Activated naive CD4-positive, alpha-beta T cell treated with anti-CD3 and anti-CD28 coated beads for 36 hours (primary cell): Measurements from ENCODE around the gene SCUBE1. TPM values are rescaled to one million over a fixed set of nuclear protein-coding genes. Genes with fewer than 3 reads are reported as not detected.

Source experiments
- CTCF ChIA-PET: fragments of 350-600 bp; sonication (Branson Sonifier 250); formaldehyde crosslinking; loops from one replicate; lab custom pipeline; 2021; ENCODE audit warnings: antibody characterized with exemption; lab: Charles Lee
- DNase-seq: peaks from one replicate; pipeline ENCODE4 v3.0.0-alpha.2; 2020
- H3K27ac Mint-ChIP-seq: one replicate; pipeline ENCODE4 v1.8.0; 2021; ENCODE audit warnings: mild to moderate bottlenecking, mixed read lengths
- H3K27me3 Mint-ChIP-seq: one replicate; pipeline ENCODE4 v1.8.0; 2021; ENCODE audit warnings: low read depth, mixed read lengths
- H3K36me3 Mint-ChIP-seq: one replicate; pipeline ENCODE4 v1.8.0; 2021; ENCODE audit warnings: low read depth, mixed read lengths
- H3K4me1 Mint-ChIP-seq: one replicate; pipeline ENCODE4 v1.8.0; 2021; ENCODE audit warnings: low read depth, mixed read lengths
- H3K4me3 Mint-ChIP-seq: one replicate; pipeline ENCODE4 v1.8.0; 2021; ENCODE audit warnings: mild to moderate bottlenecking, moderate library complexity, mixed read lengths
- H3K9me3 Mint-ChIP-seq: one replicate; pipeline ENCODE4 v1.8.0; 2021; ENCODE audit warnings: mixed read lengths
- intact Hi-C: fragments of 100-400 bp; cut with micrococcal nuclease; formaldehyde crosslinking; loops from one replicate; pipeline ENCODE4 v1.15.1; 2023
- total RNA-seq, 2 experiments: library from RNA; stranded (reverse); gene quantifications; one replicate each; pipeline ENCODE4 v1.2.3, GENCODE V29; 2021

The SCUBE1 gene
- total RNA-seq, 2 experiments from 2014 or later, result not detected

DNA sequence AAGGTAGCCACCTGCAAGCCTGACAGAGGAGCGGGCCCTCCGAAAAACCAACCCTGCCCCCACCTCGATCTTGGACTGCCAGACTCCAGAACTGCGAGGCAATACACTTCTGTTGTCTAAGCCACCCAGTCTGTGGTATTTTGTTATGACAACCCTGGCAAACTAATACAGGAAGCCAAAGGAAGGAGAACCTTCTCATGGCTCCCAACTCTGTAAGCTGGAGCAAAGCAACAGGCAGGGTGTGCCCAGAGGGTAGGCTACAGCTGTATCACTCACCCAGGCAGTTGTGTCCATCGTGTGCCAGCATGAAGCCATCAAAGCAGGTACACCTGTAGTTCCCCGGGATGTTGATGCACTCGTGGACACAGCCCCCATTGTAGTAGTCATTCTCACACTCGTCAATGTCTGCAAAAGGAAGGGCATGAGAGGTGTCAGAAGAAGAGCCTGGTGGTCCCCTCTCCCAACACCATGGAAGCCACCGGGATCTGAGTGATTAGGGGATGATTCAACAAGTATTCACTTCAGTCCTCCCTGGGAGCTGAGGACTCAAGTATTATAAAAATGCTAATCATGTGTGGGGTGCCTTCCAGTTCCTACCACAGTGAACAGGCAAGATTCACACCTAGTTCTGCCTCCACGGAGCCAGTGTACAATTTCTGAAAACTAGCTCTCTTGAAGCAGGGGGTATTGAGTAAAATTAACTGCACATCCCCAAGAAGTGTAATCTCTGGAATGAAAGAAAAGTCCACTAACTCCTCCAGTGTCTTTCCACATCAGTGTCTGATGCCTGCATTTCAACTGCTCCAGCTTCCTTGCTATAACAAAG lies 23.3 kb downstream of the SCUBE1 start:
- Mint-ChIP-seq H3K27me3 (no peaks in the 10 kb centered on the region), H3K27ac (no peak overlapping the region), H3K4me3 (no peak overlapping the region), H3K9me3 (no peaks in the 10 kb centered on the region), H3K36me3 (no peaks in the 10 kb centered on the region), H3K4me1 (no peaks in the 10 kb centered on the region)
- DNase-seq, result no peak
- CTCF ChIA-PET, result no interaction called here
- intact Hi-C loops, result no loop called here

DNA sequence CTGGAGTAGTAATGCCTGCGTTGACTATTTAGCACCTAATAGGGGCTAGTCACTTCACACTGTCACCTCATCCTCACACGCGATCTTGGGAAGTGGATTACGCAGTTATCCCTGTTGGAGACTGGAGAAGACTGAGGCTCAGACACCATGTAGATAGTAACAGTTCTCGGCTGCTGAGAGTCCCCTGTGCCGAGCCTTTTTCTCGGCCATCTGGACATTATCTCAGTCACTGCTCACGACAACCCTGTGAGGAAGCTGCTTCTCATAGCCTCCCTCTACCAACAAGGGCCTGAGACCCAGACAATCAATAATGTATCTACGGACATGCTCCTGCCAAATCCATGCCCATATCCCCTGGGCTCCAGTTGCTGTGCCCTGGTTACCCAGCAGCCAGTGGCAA lies 25.9 kb downstream of the SCUBE1 start:
- Mint-ChIP-seq H3K9me3 (no peaks in the 10 kb centered on the region), H3K27ac (no peak overlapping the region), H3K4me1 (no peaks in the 10 kb centered on the region), H3K27me3 (no peaks in the 10 kb centered on the region), H3K36me3 (no peaks in the 10 kb centered on the region), H3K4me3 (no peak overlapping the region)
- CTCF ChIA-PET, result no interaction called here
- DNase-seq, result no peak
- intact Hi-C loops, result no loop called here

DNA sequence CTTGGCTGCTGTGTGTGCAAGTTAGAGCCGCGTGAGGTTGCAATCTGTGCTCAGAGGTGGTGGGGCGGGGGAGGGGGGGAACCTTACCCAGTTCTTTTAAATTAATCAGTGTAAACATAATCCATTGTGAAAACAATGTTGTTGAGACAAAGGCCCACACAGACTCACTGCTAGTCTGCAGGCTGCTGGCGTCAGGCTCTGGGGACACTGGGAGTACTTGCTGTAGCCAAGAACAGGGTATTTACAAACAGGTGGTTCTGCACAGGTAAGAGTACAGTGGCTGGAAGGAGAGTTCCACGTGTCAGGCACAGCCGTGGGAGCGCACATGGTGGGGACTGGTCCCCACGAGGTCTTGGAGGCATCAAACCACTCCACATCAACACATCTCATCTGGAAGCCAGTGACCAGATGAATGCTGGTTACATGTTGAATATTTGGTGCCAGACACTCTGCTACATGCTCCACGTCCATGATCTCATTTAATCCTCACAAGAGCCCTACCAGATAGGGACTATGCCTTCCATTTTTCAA lies 27.4 kb downstream of the SCUBE1 start:
- H3K9me3 Mint-ChIP-seq, result no peaks in the 10 kb centered on the region
- CTCF ChIA-PET, result no interaction called here
- no peaks in the 10 kb centered on the region for H3K27me3 Mint-ChIP-seq
- H3K36me3 Mint-ChIP-seq, result no peaks in the 10 kb centered on the region
- H3K4me1 Mint-ChIP-seq, result no peaks in the 10 kb centered on the region
- no peak overlapping the region for H3K4me3 Mint-ChIP-seq
- no peak for DNase-seq
- intact Hi-C loops, result no loop called here
- H3K27ac Mint-ChIP-seq, result no peak overlapping the region

DNA sequence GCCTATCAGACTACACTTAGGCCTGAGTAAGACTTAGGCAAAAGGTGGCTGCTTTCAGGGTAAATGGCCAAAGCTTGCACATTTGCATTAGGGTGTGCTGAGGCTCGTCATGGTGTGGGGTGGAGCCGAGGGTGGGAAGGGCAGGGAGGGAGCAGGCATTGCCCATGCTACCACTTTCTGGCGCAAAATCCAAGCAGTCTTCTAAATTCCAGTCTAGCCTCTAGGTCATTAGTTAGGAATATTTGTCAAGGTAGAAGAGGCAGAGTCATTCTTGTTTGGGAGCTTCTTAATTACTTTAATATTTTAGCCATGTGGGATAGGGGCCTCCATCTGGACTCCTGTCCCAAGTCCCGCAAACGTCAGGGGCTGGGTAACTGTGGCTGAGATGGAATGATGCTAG lies 28.6 kb downstream of the SCUBE1 start:
- Mint-ChIP-seq H3K27me3 (no peaks in the 10 kb centered on the region), H3K27ac (no peak overlapping the region), H3K36me3 (no peaks in the 10 kb centered on the region), H3K4me1 (no peaks in the 10 kb centered on the region), H3K4me3 (no peak overlapping the region), H3K9me3 (no peaks in the 10 kb centered on the region)
- CTCF ChIA-PET, result no interaction called here
- intact Hi-C loops, result no loop called here
- no peak for DNase-seq

DNA sequence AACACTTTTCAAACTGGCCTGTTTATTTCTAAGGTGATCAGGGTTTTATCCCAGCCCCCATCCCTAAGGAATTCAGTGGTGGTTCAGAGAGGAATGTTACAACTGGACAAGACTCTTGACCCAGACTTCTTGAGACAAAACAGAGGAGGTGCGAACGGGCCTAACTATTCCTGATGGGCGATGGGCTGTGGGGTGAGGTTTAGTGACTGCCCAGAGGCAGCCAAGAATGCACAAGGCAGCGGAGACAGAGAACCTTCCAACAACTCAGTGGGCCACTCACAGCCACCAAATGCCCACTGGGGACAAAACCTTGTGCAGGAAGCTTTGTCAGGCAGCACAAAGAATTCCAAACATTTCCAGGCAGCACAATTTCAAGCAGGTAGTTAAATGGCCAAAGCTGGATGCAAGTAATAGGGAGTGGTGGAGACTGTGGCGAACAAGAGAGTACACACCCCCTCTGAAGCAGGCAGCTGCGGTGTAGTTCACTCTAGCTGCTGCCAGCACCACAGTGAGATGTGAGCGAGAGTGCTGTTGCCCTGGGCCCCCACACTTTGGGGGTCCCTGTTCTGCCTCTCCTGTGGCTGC lies 29.2 kb downstream of the SCUBE1 start:
- intact Hi-C loops, result no loop called here
- Mint-ChIP-seq H3K27ac (no peak overlapping the region), H3K27me3 (no peaks in the 10 kb centered on the region), H3K4me3 (no peak overlapping the region), H3K36me3 (no peaks in the 10 kb centered on the region), H3K9me3 (no peaks in the 10 kb centered on the region), H3K4me1 (no peaks in the 10 kb centered on the region)
- DNase-seq, result no peak
- CTCF ChIA-PET, result no interaction called here

DNA sequence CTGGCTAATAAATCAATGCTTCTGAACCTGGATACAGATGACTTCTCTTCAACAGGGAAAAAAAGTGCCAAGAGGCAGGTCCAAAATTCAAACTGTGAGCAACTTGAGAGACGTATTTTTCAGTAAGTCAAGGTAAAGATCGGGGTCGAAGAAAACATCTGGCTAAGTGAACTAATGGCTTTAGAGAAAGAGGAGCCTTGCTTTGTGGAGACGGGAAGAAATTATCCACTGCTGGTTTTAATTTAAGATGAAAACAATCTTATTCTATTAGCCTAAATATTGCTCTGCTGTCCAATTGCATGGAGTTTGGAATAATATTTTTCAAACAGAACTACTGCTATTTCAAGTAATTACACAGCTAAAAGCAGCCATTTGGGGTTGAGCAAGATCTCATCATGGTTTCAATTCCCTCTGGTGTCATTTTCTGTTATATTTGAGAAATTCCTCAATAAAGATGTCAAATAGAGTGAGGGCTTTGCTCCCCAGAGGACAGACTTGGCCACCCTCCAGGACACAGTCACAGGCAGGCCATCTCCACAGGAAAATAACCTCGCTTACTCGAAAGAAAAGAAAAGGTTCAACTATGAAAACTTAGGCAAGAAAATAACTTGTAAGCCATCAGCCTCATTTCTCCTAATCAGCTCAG lies 29.8 kb downstream of the SCUBE1 start:
- intact Hi-C loops, result no loop called here
- no peaks in the 10 kb centered on the region for H3K36me3 Mint-ChIP-seq
- no peak overlapping the region for H3K4me3 Mint-ChIP-seq
- H3K9me3 Mint-ChIP-seq, result no peaks in the 10 kb centered on the region
- no peaks in the 10 kb centered on the region for H3K4me1 Mint-ChIP-seq
- H3K27ac Mint-ChIP-seq, result no peak overlapping the region
- H3K27me3 Mint-ChIP-seq, result no peaks in the 10 kb centered on the region
- DNase-seq, result no peak
- CTCF ChIA-PET, result interaction anchor here (0.7 kb wide), 1 partner anchor 40 kb away, joined by 3 read pairs; no protein-coding TSS in a partner anchor

DNA sequence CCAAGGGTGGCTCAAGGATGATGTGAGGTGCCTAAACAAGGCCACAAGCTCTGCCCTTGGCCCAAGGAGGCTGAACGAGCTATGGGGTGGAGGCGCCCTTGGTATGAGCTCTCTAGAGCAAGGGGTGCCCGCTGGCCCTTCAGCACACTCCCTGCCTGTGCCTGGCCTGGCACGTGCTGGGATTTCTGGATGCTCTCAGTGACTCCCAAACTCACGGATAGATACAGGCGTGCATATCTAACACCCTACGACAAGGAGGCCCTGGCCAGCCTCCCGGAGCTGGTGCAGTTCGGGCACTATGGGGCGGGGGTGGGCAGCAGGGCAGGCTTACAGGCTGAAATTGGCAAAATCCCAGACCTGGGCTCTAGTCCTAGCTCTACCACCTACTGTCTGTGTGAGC lies 30.6 kb downstream of the SCUBE1 start:
- CTCF ChIA-PET, result interaction anchor here (0.7 to 1.2 kb wide), 2 partner anchors 34 to 39 kb away, joined by 3 read pairs; no protein-coding TSS in a partner anchor
- H3K9me3 Mint-ChIP-seq, result no peaks in the 10 kb centered on the region
- no peak overlapping the region for H3K4me3 Mint-ChIP-seq

DNA sequence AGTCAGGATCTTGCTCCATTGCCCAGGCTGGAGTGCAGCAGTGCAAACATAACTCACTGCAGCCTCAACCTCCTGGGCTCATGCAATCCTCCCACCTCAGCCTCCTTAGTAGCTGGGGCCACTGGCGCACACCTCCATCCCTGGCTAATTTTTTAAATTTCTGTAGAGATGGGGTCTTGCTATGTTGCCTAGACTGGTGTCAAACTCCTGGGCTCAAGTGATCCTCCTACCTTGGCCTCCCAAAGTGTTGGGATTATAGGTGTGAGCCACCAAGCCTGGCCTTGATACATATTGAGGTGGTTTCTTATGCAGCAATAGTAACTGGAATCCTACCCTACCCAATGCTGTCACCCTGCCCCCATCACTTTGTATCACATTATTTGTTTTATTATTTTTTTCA lies 32.4 kb downstream of the SCUBE1 start:
- Mint-ChIP-seq H3K27me3 (no peaks in the 10 kb centered on the region), H3K27ac (no peak overlapping the region), H3K4me3 (no peak overlapping the region), H3K9me3 (no peaks in the 10 kb centered on the region), H3K36me3 (no peaks in the 10 kb centered on the region), H3K4me1 (no peaks in the 10 kb centered on the region)
- CTCF ChIA-PET, result no interaction called here
- intact Hi-C loops, result no loop called here
- DNase-seq, result no peak

More for the DNA sequence above, 30.6 kb downstream of the SCUBE1 start:
- DNase-seq, result no peak
- intact Hi-C loops, result no loop called here
- Mint-ChIP-seq H3K4me1 (no peaks in the 10 kb centered on the region), H3K27ac (no peak overlapping the region), H3K27me3 (no peaks in the 10 kb centered on the region), H3K36me3 (no peaks in the 10 kb centered on the region)

DNA sequence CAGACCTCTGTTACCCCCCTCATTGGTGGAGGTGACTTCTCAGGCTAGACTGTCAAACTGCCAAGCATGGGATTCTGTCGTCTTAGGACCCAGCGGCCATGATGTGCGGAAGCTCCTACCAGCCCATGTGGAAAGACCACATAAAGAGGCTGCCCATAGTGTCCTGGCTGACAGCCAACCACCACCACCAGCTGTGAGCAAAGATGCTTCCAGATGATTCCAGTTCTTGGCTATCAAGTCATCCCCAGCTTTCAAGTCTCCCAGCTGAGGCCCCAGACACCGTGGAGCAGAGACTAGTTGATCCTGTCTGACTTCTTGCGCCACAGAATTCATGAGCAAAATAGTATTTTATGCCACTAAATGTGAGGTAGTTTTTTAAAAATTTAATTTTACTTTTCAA lies 32.9 kb downstream of the SCUBE1 start:
- Mint-ChIP-seq H3K27me3 (no peaks in the 10 kb centered on the region), H3K4me3 (no peak overlapping the region), H3K27ac (no peak overlapping the region), H3K4me1 (no peaks in the 10 kb centered on the region), H3K9me3 (no peaks in the 10 kb centered on the region), H3K36me3 (no peaks in the 10 kb centered on the region)
- intact Hi-C loops, result no loop called here
- no peak for DNase-seq
- CTCF ChIA-PET, result no interaction called here

DNA sequence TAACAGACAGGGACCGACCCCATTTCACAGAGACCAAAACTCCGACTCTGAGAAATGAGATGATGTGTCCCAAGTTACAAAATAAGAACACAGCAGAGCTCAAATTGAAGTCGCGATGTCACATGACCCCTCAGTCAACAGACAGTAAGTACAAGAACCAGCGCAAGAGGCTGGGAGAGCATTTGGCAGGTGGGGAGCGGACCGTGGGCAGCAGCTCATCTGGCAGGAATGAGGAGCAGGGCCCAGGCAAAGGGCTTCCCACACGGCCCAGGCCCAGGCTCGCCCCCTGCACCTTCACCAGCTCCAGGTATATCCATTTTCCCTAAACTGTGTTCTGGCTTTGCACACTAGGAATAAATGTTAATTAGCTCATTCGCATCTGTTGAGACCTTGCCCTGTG lies 34.3 kb downstream of the SCUBE1 start:
- DNase-seq, result no peak
- H3K4me1 Mint-ChIP-seq, result no peaks in the 10 kb centered on the region
- H3K36me3 Mint-ChIP-seq, result no peaks in the 10 kb centered on the region
- no peaks in the 10 kb centered on the region for H3K27me3 Mint-ChIP-seq
- H3K9me3 Mint-ChIP-seq, result no peaks in the 10 kb centered on the region
- intact Hi-C loops, result no loop called here
- no peak overlapping the region for H3K27ac Mint-ChIP-seq
- H3K4me3 Mint-ChIP-seq, result no peak overlapping the region
- CTCF ChIA-PET, result no interaction called here

DNA sequence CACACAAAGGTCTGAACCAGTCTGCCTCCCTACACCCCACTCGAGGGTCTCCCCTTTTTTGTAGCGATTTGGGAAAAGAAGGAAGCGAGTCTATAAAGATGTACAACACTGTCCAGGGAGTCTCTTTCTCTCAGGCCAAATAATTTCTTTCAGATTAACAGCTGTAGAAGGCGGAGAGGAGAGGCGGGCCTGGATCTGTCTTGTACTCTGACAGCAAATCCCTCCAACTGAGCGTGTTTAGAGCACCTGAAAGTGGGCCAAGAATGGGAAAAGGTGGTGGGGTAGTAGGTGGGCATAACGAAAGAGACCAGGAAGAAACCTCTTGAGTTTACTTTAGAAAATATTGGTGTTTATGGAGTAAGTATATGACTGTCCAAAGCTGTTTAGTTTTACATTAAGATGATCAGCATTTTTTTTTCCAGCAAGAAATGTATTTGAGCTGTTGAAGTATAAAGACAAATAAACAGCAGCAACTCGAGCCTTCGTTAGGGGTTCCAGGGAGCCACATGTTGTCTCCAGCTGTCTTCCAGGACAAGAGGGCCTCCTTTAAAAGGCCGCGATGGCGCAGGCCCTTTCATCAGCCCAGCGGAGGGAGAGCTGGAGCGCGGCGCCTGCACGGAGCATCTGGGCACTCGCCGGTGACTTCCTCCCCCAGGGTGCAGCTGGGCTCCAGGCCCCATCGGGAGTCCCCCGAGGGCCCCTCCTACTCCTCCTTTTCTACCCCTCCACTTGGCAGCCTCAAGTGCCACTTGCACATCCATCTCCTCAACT lies 34.9 kb downstream of the SCUBE1 start:
- no peaks in the 10 kb centered on the region for H3K9me3 Mint-ChIP-seq
- DNase-seq, result no peak
- intact Hi-C loops, result no loop called here
- H3K27ac Mint-ChIP-seq, result no peak overlapping the region
- H3K36me3 Mint-ChIP-seq, result no peaks in the 10 kb centered on the region
- no peak overlapping the region for H3K4me3 Mint-ChIP-seq
- H3K4me1 Mint-ChIP-seq, result no peaks in the 10 kb centered on the region
- H3K27me3 Mint-ChIP-seq, result no peaks in the 10 kb centered on the region
- CTCF ChIA-PET, result interaction anchor here (1.6 kb wide), 1 partner anchor 35 kb away, joined by 5 read pairs; no protein-coding TSS in a partner anchor

DNA sequence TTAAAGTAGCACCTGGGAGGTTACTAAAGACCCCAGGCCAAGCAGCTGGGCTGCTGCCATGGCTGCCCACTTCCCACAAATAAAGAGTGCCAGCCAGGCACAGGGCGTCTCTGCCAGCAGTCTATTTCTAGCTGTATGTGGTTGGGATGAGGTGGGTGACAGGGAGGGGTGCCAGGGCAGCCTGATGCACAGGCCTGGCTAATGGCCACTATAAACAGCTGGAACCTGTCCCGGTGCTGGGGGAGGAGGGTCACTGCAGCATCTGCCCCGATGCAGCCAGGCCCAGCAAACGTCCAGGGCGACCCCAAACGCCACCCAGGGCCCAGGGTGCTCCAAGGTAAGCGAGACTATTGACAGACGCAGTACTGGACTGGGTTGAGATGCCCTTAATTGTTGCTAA lies 37.4 kb downstream of the SCUBE1 start:
- no peak for DNase-seq

More for the DNA sequence above, 37.4 kb downstream of the SCUBE1 start:
- Mint-ChIP-seq H3K4me1 (no peaks in the 10 kb centered on the region), H3K27me3 (no peaks in the 10 kb centered on the region), H3K9me3 (no peaks in the 10 kb centered on the region), H3K4me3 (no peak overlapping the region), H3K36me3 (no peaks in the 10 kb centered on the region), H3K27ac (no peak overlapping the region)
- CTCF ChIA-PET, result interaction anchor here (0.6 kb wide), 1 partner anchor 202 kb away, joined by 4 read pairs; no protein-coding TSS in a partner anchor
- intact Hi-C loops, result no loop called here
